Measurements from ENCODE around the gene GAPT. TPM values are rescaled to one million over a fixed set of nuclear protein-coding genes. Genes with fewer than 3 reads are reported as not detected.

GAPT gene
- total and polyA plus RNA-seq, 2 donors (not counting 1 experiment from before 2014, with no cell fraction given), result not detected

DNA sequence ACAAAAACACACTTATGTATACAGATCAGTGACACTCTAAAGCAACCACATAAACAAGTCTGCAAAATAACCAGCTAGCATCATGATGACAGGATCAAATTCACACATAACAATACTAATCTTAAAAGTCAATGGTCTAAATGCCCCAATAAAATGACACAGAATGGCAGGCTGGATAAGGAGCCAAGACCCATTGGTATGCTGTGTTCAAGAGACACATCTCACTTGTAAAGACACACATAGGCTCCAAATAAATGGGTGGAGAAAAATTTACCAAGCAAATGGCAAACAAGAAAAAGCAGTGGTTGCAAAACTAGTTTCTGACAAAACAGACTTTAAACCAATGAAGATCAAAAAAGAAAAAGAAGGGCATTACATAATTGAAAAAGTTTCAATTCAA lies 26.0 kb downstream of the GAPT start:
- no peak for DNase-seq (ENCODE audit: low read depth in 2 of 2)
- TF ChIP-seq EZH2 (IDR thresholded peaks at IDR 0.05; ENCODE audit: low read length, missing control alignments), result no peak
- TF ChIP-seq, protein P1, sequence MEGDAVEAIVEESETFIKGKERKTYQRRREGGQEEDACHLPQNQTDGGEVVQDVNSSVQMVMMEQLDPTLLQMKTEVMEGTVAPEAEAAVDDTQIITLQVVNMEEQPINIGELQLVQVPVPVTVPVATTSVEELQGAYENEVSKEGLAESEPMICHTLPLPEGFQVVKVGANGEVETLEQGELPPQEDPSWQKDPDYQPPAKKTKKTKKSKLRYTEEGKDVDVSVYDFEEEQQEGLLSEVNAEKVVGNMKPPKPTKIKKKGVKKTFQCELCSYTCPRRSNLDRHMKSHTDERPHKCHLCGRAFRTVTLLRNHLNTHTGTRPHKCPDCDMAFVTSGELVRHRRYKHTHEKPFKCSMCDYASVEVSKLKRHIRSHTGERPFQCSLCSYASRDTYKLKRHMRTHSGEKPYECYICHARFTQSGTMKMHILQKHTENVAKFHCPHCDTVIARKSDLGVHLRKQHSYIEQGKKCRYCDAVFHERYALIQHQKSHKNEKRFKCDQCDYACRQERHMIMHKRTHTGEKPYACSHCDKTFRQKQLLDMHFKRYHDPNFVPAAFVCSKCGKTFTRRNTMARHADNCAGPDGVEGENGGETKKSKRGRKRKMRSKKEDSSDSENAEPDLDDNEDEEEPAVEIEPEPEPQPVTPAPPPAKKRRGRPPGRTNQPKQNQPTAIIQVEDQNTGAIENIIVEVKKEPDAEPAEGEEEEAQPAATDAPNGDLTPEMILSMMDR (conservative IDR thresholded peaks at IDR 0.05 in 1 of 2, IDR thresholded peaks at IDR 0.05 in 1 of 2; ENCODE audit: low read depth in 1 of 2, low read length in 2 of 2), result no peak
- Histone ChIP-seq H2AFZ (ENCODE audit: low read length) (no peak overlapping the region), H3K27me3 (ENCODE audit: control insufficient read depth, insufficient read depth, low read length) (no peaks in the 10 kb centered on the region), H3K4me3 (replicated peaks in 1 of 4; ENCODE audit: control extremely low read depth in 1 of 4, insufficient read depth in 1 of 4, low read depth in 3 of 4, low read length in 4 of 4) (no peak overlapping the region), H3K4me1 (ENCODE audit: control insufficient read depth, extremely low read depth, insufficient read depth, low read length) (no peaks in the 10 kb centered on the region), H3K4me2 (ENCODE audit: extremely low read depth, insufficient read depth, low read length) (no peak overlapping the region), H3K79me2 (ENCODE audit: control insufficient read depth, insufficient read depth, low read length) (no peaks in the 10 kb centered on the region), H3K9ac (ENCODE audit: insufficient read depth, low read length) (no peak overlapping the region), H3K27ac (ENCODE audit: insufficient read depth, low read length) (no peak overlapping the region), H3K36me3 (ENCODE audit: control insufficient read depth, insufficient read depth, low read length) (no peaks in the 10 kb centered on the region), H4K20me1 (ENCODE audit: control insufficient read depth, extremely low read depth, insufficient read depth, low read length) (no peaks in the 10 kb centered on the region), H3K9me3 (ENCODE audit: control insufficient read depth, insufficient read depth, low read depth, low read length) (no peaks in the 10 kb centered on the region)

- no peak for DNase-seq (ENCODE audit: low read depth in 2 of 2)
- H3K79me2 ChIP-seq (ENCODE audit: control insufficient read depth, insufficient read depth, low read length), result no peaks in the 10 kb centered on the region
- H3K9me3 ChIP-seq (ENCODE audit: control insufficient read depth, insufficient read depth, low read depth, low read length), result no peaks in the 10 kb centered on the region
These were observed 32.7 kb downstream of the GAPT start for GRCh38 chr5:58523956-58524355.

DNA sequence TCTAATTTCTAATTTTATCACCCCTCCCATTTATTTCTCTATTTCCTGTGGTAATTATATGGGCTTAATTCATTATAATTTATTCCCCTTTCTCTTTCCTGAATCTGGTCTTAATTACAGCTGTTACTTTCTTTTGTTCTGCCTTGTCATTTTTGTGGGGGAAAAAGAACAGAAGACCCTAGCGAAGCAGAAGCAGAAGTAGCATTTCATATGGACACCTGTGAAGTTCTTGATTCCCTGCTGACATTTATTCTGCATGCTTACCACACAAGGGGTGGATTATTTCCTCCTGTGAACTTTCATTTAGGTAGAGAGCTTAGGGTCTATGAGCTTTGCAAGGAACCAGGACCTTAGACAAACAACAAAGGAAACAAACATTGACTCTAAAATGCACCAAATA lies 33.3 kb downstream of the GAPT start:
- TF ChIP-seq, protein P1 (conservative IDR thresholded peaks at IDR 0.05 in 1 of 2, IDR thresholded peaks at IDR 0.05 in 1 of 2; ENCODE audit: low read depth in 1 of 2, low read length in 2 of 2), result no peak
- no peak for TF ChIP-seq EZH2 (IDR thresholded peaks at IDR 0.05; ENCODE audit: low read length, missing control alignments)
- no peak for DNase-seq (ENCODE audit: low read depth in 2 of 2)
- Histone ChIP-seq H4K20me1 (ENCODE audit: control insufficient read depth, extremely low read depth, insufficient read depth, low read length) (no peaks in the 10 kb centered on the region), H3K4me1 (ENCODE audit: control insufficient read depth, extremely low read depth, insufficient read depth, low read length) (no peaks in the 10 kb centered on the region), H3K27me3 (ENCODE audit: control insufficient read depth, insufficient read depth, low read length) (no peaks in the 10 kb centered on the region), H3K27ac (ENCODE audit: insufficient read depth, low read length) (no peak overlapping the region), H2AFZ (ENCODE audit: low read length) (no peak overlapping the region), H3K36me3 (ENCODE audit: control insufficient read depth, insufficient read depth, low read length) (no peaks in the 10 kb centered on the region), H3K4me2 (ENCODE audit: extremely low read depth, insufficient read depth, low read length) (no peak overlapping the region), H3K9me3 (ENCODE audit: control insufficient read depth, insufficient read depth, low read depth, low read length) (no peaks in the 10 kb centered on the region), H3K9ac (ENCODE audit: insufficient read depth, low read length) (no peak overlapping the region), H3K79me2 (ENCODE audit: control insufficient read depth, insufficient read depth, low read length) (no peaks in the 10 kb centered on the region), H3K4me3 (replicated peaks in 1 of 4; ENCODE audit: control extremely low read depth in 1 of 4, insufficient read depth in 1 of 4, low read depth in 3 of 4, low read length in 4 of 4) (no peak overlapping the region)

More at GRCh38 chr5:58523956-58524355, 32.7 kb downstream of the GAPT start:
- H3K4me3 ChIP-seq (replicated peaks in 1 of 4; ENCODE audit: control extremely low read depth in 1 of 4, insufficient read depth in 1 of 4, low read depth in 3 of 4, low read length in 4 of 4), result no peak overlapping the region
- H3K9ac ChIP-seq (ENCODE audit: insufficient read depth, low read length), result no peak overlapping the region
- no peaks in the 10 kb centered on the region for H3K27me3 ChIP-seq (ENCODE audit: control insufficient read depth, insufficient read depth, low read length)
- TF ChIP-seq EZH2 (IDR thresholded peaks at IDR 0.05; ENCODE audit: low read length, missing control alignments), result no peak
- TF ChIP-seq, protein P1 (conservative IDR thresholded peaks at IDR 0.05 in 1 of 2, IDR thresholded peaks at IDR 0.05 in 1 of 2; ENCODE audit: low read depth in 1 of 2, low read length in 2 of 2), result no peak
- H3K27ac ChIP-seq (ENCODE audit: insufficient read depth, low read length), result no peak overlapping the region
- no peak overlapping the region for H3K4me2 ChIP-seq (ENCODE audit: extremely low read depth, insufficient read depth, low read length)
- no peak overlapping the region for H2AFZ ChIP-seq (ENCODE audit: low read length)
- no peaks in the 10 kb centered on the region for H3K36me3 ChIP-seq (ENCODE audit: control insufficient read depth, insufficient read depth, low read length)
- H4K20me1 ChIP-seq (ENCODE audit: control insufficient read depth, extremely low read depth, insufficient read depth, low read length), result no peaks in the 10 kb centered on the region
- no peaks in the 10 kb centered on the region for H3K4me1 ChIP-seq (ENCODE audit: control insufficient read depth, extremely low read depth, insufficient read depth, low read length)
